HepG2 (cell line): ENCODE results near the gene FKBP5. TPM values are rescaled to one million over a fixed set of nuclear protein-coding genes. Genes with fewer than 3 reads are reported as not detected.

ENCODE experiments used
- ATAC-seq: fragments of 200-7000 bp; cut with Tn5 transposase; 3 replicates; pipeline ENCODE4 v1.9.1; 2020; ENCODE audit warnings: mild to moderate bottlenecking, moderate library complexity
- BruUV-seq: library from RNA; stranded (reverse); fragments of 400-500 nt; replicated peaks from 2 replicates; lab custom pipeline; 2021; lab: Mats Ljungman, UMichigan
- CTCF ChIA-PET: fragments of 300-600 bp; formaldehyde crosslinking; extraction: SDS; loops from one replicate; lab custom pipeline; 2021; ENCODE audit warnings: low total read pairs, inconsistent platforms, low intra/inter-chr PET ratio; lab: Yijun Ruan, JAX
- POLR2A ChIA-PET: fragments of 350-600 bp; sonication (Branson Sonifier 250); formaldehyde crosslinking; loops from one replicate; lab custom pipeline; 2020; ENCODE audit warnings: antibody characterized with exemption, inconsistent platforms; lab: Yijun Ruan, JAX
- DNase-seq: peaks from one replicate; pipeline ENCODE4 v3.0.0-alpha.2; 2015; ENCODE audit warnings: low spot score
- FAIRE-seq: peaks from 3 replicates; lab custom pipeline; 2011; peaks lifted over from hg19 to GRCh38; lab: Jason Lieb, UNC
- H2AFZ ChIP-seq: one replicate; pipeline ENCODE4 v1.6.1; 2011; ENCODE audit warnings: low read length, inconsistent platforms
- H3K27ac ChIP-seq: fragments of 300-600 bp; 3 replicates; pipeline ENCODE4 v1.8.0; 2011; ENCODE audit warnings: mixed run types, mild to moderate bottlenecking, mixed read lengths, low read length, inconsistent platforms; ENCODE audit not compliant: insufficient read depth; ENCODE audit errors: extremely low read length
- H3K27me3 ChIP-seq, 2 experiments: fragments of 200-600 bp in 1 of 2; 2 replicates in 1 of 2; 3 replicates in 1 of 2; pipeline versions ENCODE4 v1.6.0 to v1.8.0; 2011; ENCODE audit warnings: low read length in 2 of 2, mild to moderate bottlenecking in 2 of 2, moderate library complexity in 2 of 2, inconsistent platforms in 1 of 2; ENCODE audit not compliant: insufficient read depth in 2 of 2, control insufficient read depth in 1 of 2
- H3K36me3 ChIP-seq, 2 experiments: fragments of 200-600 bp in 1 of 2; replicated peaks in 1 of 2; 2 replicates in 1 of 2; 3 replicates in 1 of 2; pipeline versions ENCODE4 v1.5.1 to v1.8.0; 2011; ENCODE audit warnings: low read length in 2 of 2, inconsistent platforms in 1 of 2; ENCODE audit not compliant: insufficient read depth in 2 of 2, control insufficient read depth in 1 of 2
- H3K4me1 ChIP-seq: 2 replicates; pipeline ENCODE4 v1.5.1; 2012; ENCODE audit warnings: low read length, inconsistent platforms; ENCODE audit not compliant: insufficient read depth
- H3K4me2 ChIP-seq: 2 replicates; pipeline ENCODE4 v1.6.0; 2011; ENCODE audit warnings: low read depth, low read length, inconsistent platforms
- H3K4me3 ChIP-seq, 3 experiments: fragments of 200-600 bp in 1 of 3; sonication (generic), shearing (Covaris generic) in 1 of 3; replicated peaks in 1 of 3; 2 replicates each; pipeline ENCODE4 v1.5.1; 2011 to 2016; ENCODE audit warnings: low read length in 3 of 3, inconsistent platforms in 2 of 3, low read depth in 2 of 3, mild to moderate bottlenecking in 2 of 3, control low read depth in 1 of 3, mixed read lengths in 1 of 3; ENCODE audit not compliant: insufficient read depth in 1 of 3
- H3K79me2 ChIP-seq: one replicate; pipeline ENCODE4 v1.6.1; 2011; ENCODE audit warnings: low read length, inconsistent platforms; ENCODE audit not compliant: insufficient read depth
- H3K9ac ChIP-seq: 2 replicates; pipeline ENCODE4 v1.6.0; 2011; ENCODE audit warnings: mild to moderate bottlenecking, low read depth, low read length, inconsistent platforms; ENCODE audit not compliant: insufficient read depth
- H3K9me3 ChIP-seq: 2 replicates; pipeline ENCODE4 v1.5.1; 2012; ENCODE audit warnings: mild to moderate bottlenecking, low read length
- H4K20me1 ChIP-seq: 2 replicates; pipeline ENCODE4 v1.6.0; 2011; ENCODE audit warnings: inconsistent platforms, mild to moderate bottlenecking, low read length, moderate library complexity; ENCODE audit not compliant: insufficient read depth
- AKAP8 ChIP-seq: sonication (generic); formaldehyde crosslinking; IDR thresholded peaks from 2 replicates; pipeline ENCODE4 v1.5.1; 2020; ENCODE audit warnings: mild to moderate bottlenecking, missing genetic modification reagents
- CREM ChIP-seq, 2 experiments: sonication (generic) in 1 of 2; formaldehyde crosslinking in 1 of 2; IDR thresholded peaks; 2 replicates each; pipeline versions ENCODE4 v1.4.0 to v1.6.1; 2016 to 2020; ENCODE audit warnings: antibody characterized with exemption in 1 of 2, mild to moderate bottlenecking in 1 of 2, missing genetic modification reagents in 1 of 2
- EHMT2 ChIP-seq: fragments of 200-600 bp; sonication (generic); IDR thresholded peaks from 2 replicates; pipeline ENCODE4 v1.7.0; 2017; ENCODE audit warnings: antibody characterized with exemption, low read depth, low read length, borderline replicate concordance
- ERF ChIP-seq: IDR thresholded peaks from 2 replicates; pipeline ENCODE4 v1.6.1; 2018; ENCODE audit warnings: missing biosample characterization, missing genetic modification reagents
- TEAD3 ChIP-seq: optimal IDR thresholded peaks from 2 replicates; pipeline ENCODE3; 2016; ENCODE audit warnings: borderline replicate concordance
- WGBS: methylation state at CpG from one replicate; pipeline ENCODE4 v1.1.6; 2017; ENCODE audit warnings: low lambda C conversion rate; 5-methylcytosine and 5-hydroxymethylcytosine counted together
- in situ Hi-C: cut with HindIII; loops from 2 replicates; pipeline ENCODE4 v1.10.0; 2017; ENCODE audit warnings: low pct_unique_long_range_greater_than_20kb; ENCODE audit not compliant: extremely low pct_ligation_motif_present
- intact Hi-C: fragments of 100-400 bp; cut with micrococcal nuclease; formaldehyde crosslinking; loops from one replicate; pipeline ENCODE4 v1.10.0; 2022; ENCODE audit not compliant: unreplicated experiment
- polyA plus RNA-seq, 8 experiments: library from polyadenylated mRNA; depleted of rRNA in 3 of 8; stranded (reverse) in 7 of 8; unstranded in 1 of 8; fragments of >200 nt; fragmentation: Illumina TruSeq in 4 of 8; extraction: Trizol in 4 of 8; gene quantifications; 2 replicates each; pipeline versions ENCODE4 v1.2.1 to v1.2.3, GENCODE V29; 2011 to 2016; ENCODE audit warnings: low read depth in 4 of 8, missing spikeins in 1 of 8, mixed read lengths in 1 of 8; ENCODE audit not compliant: insufficient read depth in 1 of 8
- total RNA-seq, 5 experiments: library from RNA; depleted of rRNA; stranded (reverse); fragments of >200 nt; fragmentation: Illumina TruSeq; extraction: Trizol; gene quantifications; 2 replicates each; pipeline ENCODE4 v1.2.3, GENCODE V29; 2016; ENCODE audit warnings: low read depth in 1 of 5
- TF ChIP-seq, protein P1 (sequence below): sonication (generic); formaldehyde crosslinking; IDR thresholded peaks from 2 replicates; pipeline ENCODE4 v1.4.0; 2020; ENCODE audit warnings: missing genetic modification reagents
- TF ChIP-seq, protein P2 (sequence below): IDR thresholded peaks from 2 replicates; pipeline ENCODE4 v1.4.0; 2020; ENCODE audit warnings: mild to moderate bottlenecking, missing genetic modification reagents
- TF ChIP-seq, protein P3 (sequence below): sonication (generic); formaldehyde crosslinking; IDR thresholded peaks from 2 replicates; pipeline ENCODE4 v1.4.0; 2020; ENCODE audit warnings: missing genetic modification reagents
- TF ChIP-seq, protein P4 (sequence below): sonication (generic); formaldehyde crosslinking; IDR thresholded peaks from 2 replicates; pipeline ENCODE4 v1.8.1; 2022; ENCODE audit warnings: mild to moderate bottlenecking, missing genetic modification reagents

The FKBP5 gene
- total and polyA plus RNA-seq, 2 of the 13 experiments (the other 11 are each of a cell fraction or from before 2014, with no cell fraction given) = 8.0 to 17.4 TPM

DNA sequence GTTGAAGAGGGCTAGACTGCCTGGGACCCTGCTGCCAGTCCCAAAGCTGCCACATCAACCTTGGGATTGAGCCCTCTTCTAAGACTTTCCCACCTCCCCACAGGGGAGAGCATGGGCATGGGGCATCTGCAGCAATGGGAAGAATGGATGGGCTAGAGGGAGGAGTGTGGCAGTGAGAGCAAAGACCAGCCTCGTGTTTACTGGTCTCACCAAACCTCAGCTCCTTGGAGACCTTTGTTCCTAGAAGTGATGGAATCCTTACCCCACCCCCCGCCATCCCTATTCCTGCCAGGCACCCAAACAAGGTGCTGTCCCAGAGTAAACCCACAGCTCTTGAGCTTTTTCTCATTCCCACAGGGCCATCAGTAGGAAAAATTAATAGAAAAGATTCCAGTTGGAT lies 28.1 kb upstream of the FKBP5 start:
- H3K27ac ChIP-seq = no peak overlapping the region
- POLR2A ChIA-PET = no interaction called here

DNA sequence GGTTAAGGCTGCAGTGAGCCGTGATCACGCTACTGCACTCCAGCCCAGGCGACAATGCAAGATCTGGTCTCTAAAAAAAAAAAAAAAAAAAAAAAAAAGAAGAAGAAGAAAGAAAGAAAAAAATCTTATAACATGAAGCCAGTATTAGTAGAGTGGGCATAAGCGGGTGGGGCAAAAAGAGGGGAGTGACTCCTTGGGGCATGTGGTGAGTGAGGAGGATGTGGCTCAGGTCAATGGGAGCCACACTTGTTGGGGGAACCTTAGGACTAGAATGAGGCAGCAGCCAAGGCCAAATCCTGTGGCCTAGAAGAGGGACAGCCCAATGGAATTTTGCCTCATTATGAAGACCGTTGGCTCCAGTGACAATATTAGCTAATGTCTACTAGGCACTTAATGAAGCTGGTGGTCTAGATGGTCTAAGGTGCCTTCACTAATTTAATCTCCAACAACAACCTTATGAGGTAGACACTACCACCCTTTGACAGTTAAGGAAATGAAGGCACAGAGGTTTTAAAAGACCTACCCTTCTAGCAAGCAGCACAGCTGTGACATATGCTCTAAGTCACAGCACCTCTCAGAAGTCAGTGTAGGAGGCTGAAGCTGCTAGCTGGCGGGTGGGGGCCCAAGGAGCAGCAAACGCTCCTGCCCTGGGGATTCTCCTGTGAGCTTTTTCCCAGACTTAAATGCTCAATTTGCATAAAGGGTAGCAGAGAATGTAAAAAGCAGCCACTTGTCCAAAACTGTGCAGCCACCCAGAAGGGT lies 24.5 kb upstream of the FKBP5 start:
- no peak overlapping the region for H2AFZ ChIP-seq
- no TSS peak for BruUV-seq
- ChIA-PET CTCF (no interaction called here), POLR2A (interaction anchor here (0.7 kb wide), 1 partner anchor 14 kb away, joined by 5 read pairs; no protein-coding TSS in a partner anchor)
- H3K4me1 ChIP-seq = peaks cover 26% of the 10 kb centered on the region
- H3K36me3 ChIP-seq = no peaks in the 10 kb centered on the region
- H4K20me1 ChIP-seq = no peaks in the 10 kb centered on the region
- H3K79me2 ChIP-seq = no peaks in the 10 kb centered on the region
- H3K4me3 ChIP-seq = no peak overlapping the region
- no peak overlapping the region for H3K27ac ChIP-seq
- intact Hi-C loops = no loop called here
- no peak overlapping the region for H3K9ac ChIP-seq
- in situ Hi-C loops = no loop called here
- no peak overlapping the region for H3K4me2 ChIP-seq
- FAIRE-seq = no peak
- 59% methylated on average over 7 of the region's 7 CpGs for WGBS
- H3K9me3 ChIP-seq = no peaks in the 10 kb centered on the region
- DNase-seq = no peak
- no peaks in the 10 kb centered on the region for H3K27me3 ChIP-seq
- no peak for ATAC-seq
- TF ChIP-seq AKAP8 (no peak), CREM (IDR thresholded peaks at IDR 0.05) (no peak), CREM (CRISPR knock-in tag; IDR thresholded peaks at IDR 0.05) (no peak), TEAD3 (CRISPR knock-in tag) (no peak)
- TF ChIP-seq, protein P1, sequence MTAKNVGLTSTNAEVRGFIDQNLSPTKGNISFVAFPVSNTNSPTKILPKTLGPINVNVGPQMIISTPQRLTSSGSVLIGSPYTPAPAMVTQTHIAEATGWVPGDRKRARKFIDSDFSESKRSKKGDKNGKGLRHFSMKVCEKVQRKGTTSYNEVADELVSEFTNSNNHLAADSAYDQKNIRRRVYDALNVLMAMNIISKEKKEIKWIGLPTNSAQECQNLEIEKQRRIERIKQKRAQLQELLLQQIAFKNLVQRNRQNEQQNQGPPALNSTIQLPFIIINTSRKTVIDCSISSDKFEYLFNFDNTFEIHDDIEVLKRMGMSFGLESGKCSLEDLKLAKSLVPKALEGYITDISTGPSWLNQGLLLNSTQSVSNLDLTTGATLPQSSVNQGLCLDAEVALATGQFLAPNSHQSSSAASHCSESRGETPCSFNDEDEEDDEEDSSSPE (CRISPR knock-in tag) = no peak
- TF ChIP-seq, protein P2, sequence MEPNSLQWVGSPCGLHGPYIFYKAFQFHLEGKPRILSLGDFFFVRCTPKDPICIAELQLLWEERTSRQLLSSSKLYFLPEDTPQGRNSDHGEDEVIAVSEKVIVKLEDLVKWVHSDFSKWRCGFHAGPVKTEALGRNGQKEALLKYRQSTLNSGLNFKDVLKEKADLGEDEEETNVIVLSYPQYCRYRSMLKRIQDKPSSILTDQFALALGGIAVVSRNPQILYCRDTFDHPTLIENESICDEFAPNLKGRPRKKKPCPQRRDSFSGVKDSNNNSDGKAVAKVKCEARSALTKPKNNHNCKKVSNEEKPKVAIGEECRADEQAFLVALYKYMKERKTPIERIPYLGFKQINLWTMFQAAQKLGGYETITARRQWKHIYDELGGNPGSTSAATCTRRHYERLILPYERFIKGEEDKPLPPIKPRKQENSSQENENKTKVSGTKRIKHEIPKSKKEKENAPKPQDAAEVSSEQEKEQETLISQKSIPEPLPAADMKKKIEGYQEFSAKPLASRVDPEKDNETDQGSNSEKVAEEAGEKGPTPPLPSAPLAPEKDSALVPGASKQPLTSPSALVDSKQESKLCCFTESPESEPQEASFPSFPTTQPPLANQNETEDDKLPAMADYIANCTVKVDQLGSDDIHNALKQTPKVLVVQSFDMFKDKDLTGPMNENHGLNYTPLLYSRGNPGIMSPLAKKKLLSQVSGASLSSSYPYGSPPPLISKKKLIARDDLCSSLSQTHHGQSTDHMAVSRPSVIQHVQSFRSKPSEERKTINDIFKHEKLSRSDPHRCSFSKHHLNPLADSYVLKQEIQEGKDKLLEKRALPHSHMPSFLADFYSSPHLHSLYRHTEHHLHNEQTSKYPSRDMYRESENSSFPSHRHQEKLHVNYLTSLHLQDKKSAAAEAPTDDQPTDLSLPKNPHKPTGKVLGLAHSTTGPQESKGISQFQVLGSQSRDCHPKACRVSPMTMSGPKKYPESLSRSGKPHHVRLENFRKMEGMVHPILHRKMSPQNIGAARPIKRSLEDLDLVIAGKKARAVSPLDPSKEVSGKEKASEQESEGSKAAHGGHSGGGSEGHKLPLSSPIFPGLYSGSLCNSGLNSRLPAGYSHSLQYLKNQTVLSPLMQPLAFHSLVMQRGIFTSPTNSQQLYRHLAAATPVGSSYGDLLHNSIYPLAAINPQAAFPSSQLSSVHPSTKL (CRISPR knock-in tag) = no peak
- TF ChIP-seq, protein P3, sequence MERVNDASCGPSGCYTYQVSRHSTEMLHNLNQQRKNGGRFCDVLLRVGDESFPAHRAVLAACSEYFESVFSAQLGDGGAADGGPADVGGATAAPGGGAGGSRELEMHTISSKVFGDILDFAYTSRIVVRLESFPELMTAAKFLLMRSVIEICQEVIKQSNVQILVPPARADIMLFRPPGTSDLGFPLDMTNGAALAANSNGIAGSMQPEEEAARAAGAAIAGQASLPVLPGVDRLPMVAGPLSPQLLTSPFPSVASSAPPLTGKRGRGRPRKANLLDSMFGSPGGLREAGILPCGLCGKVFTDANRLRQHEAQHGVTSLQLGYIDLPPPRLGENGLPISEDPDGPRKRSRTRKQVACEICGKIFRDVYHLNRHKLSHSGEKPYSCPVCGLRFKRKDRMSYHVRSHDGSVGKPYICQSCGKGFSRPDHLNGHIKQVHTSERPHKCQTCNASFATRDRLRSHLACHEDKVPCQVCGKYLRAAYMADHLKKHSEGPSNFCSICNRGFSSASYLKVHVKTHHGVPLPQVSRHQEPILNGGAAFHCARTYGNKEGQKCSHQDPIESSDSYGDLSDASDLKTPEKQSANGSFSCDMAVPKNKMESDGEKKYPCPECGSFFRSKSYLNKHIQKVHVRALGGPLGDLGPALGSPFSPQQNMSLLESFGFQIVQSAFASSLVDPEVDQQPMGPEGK = no peak

More for the DNA sequence above, 28.1 kb upstream of the FKBP5 start:
- FAIRE-seq (no peak), ATAC-seq (no peak), DNase-seq (no peak)
- H3K79me2 ChIP-seq = no peaks in the 10 kb centered on the region
- H3K9me3 ChIP-seq = no peaks in the 10 kb centered on the region
- 52% methylated on average over 2 of the region's 2 CpGs for whole genome bisulfite sequencing
- no peak overlapping the region for H3K9ac ChIP-seq
- no peak overlapping the region for H3K4me2 ChIP-seq
- intact Hi-C loops = no loop called here
- CTCF ChIA-PET = no interaction called here
- no peaks in the 10 kb centered on the region for H3K36me3 ChIP-seq
- in situ Hi-C loops = no loop called here
- peaks cover 33% of the 10 kb centered on the region for H3K4me1 ChIP-seq
- no peak for TF ChIP-seq EHMT2
- TF ChIP-seq, protein P4, sequence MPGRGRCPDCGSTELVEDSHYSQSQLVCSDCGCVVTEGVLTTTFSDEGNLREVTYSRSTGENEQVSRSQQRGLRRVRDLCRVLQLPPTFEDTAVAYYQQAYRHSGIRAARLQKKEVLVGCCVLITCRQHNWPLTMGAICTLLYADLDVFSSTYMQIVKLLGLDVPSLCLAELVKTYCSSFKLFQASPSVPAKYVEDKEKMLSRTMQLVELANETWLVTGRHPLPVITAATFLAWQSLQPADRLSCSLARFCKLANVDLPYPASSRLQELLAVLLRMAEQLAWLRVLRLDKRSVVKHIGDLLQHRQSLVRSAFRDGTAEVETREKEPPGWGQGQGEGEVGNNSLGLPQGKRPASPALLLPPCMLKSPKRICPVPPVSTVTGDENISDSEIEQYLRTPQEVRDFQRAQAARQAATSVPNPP (CRISPR knock-in tag) = no peak
- TF ChIP-seq ERF = no peak
- BruUV-seq = no TSS peak
- no peaks in the 10 kb centered on the region for H4K20me1 ChIP-seq
- no peaks in the 10 kb centered on the region for H3K27me3 ChIP-seq
- no peak overlapping the region for H3K4me3 ChIP-seq
- no peak overlapping the region for H2AFZ ChIP-seq
